ENCODE results near the gene CFAP141. TPM values are rescaled to one million over a fixed set of nuclear protein-coding genes. Genes with fewer than 3 reads are reported as not detected.

Gene CFAP141
- total RNA-seq, 6 experiments from 2014 or later = not detected

GRCh38 chr1:154221278-154222001, 15.3 kb upstream of the CFAP141 start:
- Histone ChIP-seq H3K27ac (peak overlapping the region; percentile 90 to 99 (median 95)), H3K27me3 (no peaks in the 10 kb centered on the region), H3K4me1 (peaks cover 0 to 45% (median 18%) of the 10 kb centered on the region in 4 donors), H3K4me3 (peak overlapping the region; percentile 73 to 81 (median 80)), H3K9me3 (no peaks in the 10 kb centered on the region), H3K36me3 (peaks cover 0 to 40% (median 5%) of the 10 kb centered on the region in 4 donors)
- TF ChIP-seq POLR2A (IDR thresholded peaks at IDR 0.05) = no peak
- ATAC-seq (peak; percentile 19 to 54 (median 38)), DNase-seq (peak; percentile 63 to 76 (median 64))
- intact Hi-C loops (cut with DNase I) = no loop called here
- WGBS (ENCODE audit: insufficient coverage, low coverage, low lambda C conversion rate, missing lambda C conversion rate) = 0% methylated on average over 5 of the region's 28 CpGs

- peak overlapping the region; percentile 90 to 99 (median 95) for H3K27ac ChIP-seq
- WGBS (ENCODE audit: insufficient coverage, low coverage, low lambda C conversion rate, missing lambda C conversion rate) = 0% methylated on average over 7 of the region's 33 CpGs
- H3K36me3 ChIP-seq = peaks cover 0 to 36% (median 5%) of the 10 kb centered on the region in 4 donors
- H3K4me3 ChIP-seq = peak overlapping the region; percentile 73 to 81 (median 80)
- H3K9me3 ChIP-seq = no peaks in the 10 kb centered on the region
- no peaks in the 10 kb centered on the region for H3K27me3 ChIP-seq
- intact Hi-C loops (cut with DNase I) = no loop called here
- TF ChIP-seq CTCF (IDR thresholded peaks at IDR 0.05) (no peak), POLR2A (IDR thresholded peaks at IDR 0.05) (peak; percentile 13)
- DNase-seq (no peak), ATAC-seq (no peak)
- peaks cover 0 to 46% (median 18%) of the 10 kb centered on the region in 4 donors for H3K4me1 ChIP-seq
Observed at GRCh38 chr1:154220970-154221277, 14.8 kb upstream of the CFAP141 start.

- TF ChIP-seq CTCF (IDR thresholded peaks at IDR 0.05) (no peak), POLR2A (IDR thresholded peaks at IDR 0.05) (peak; percentile 79)
- ATAC-seq (peak; percentile 91 to 96 (median 94)), DNase-seq (peak; percentile 99 to 100 (median 99))
- Histone ChIP-seq H3K4me1 (peaks cover 0 to 45% (median 18%) of the 10 kb centered on the region in 4 donors), H3K36me3 (peaks cover 0 to 31% (median 3%) of the 10 kb centered on the region in 4 donors), H3K27ac (peak within 1 kb of the TSS; percentile 94 to 99 (median 99)), H3K4me3 (peak within 1 kb of the TSS; percentile 73 to 81 (median 80)), H3K27me3 (no peaks in the 10 kb centered on the region), H3K9me3 (no peaks in the 10 kb centered on the region)
- intact Hi-C loops (cut with DNase I) = no loop called here
- WGBS (ENCODE audit: insufficient coverage, low coverage, low lambda C conversion rate, missing lambda C conversion rate) = 1% methylated on average over 42 of the region's 73 CpGs
Observed at GRCh38 chr1:154220071-154220969, 14.2 kb upstream of the CFAP141 start, which contains the start of gene UBAP2L. TSS of gene UBAP2L (plus strand) at chr1:154220955. CDS start at chr1:154225124, 4,169 bp downstream.

GRCh38 chr1:154219541-154219940, 13.4 kb upstream of the CFAP141 start:
- H3K36me3 ChIP-seq = peaks cover 0 to 25% (median 2%) of the 10 kb centered on the region in 4 donors
- intact Hi-C loops (cut with DNase I) = no loop called here
- H3K9me3 ChIP-seq = no peaks in the 10 kb centered on the region
- peak in 2 of 3 donors; percentile 29 to 53 for DNase-seq
- peak overlapping the region; percentile 71 to 80 (median 78) for H3K4me3 ChIP-seq
- H3K4me1 ChIP-seq = peaks cover 0 to 37% (median 17%) of the 10 kb centered on the region in 4 donors
- peak overlapping the region; percentile 94 to 99 (median 99) for H3K27ac ChIP-seq
- ATAC-seq = peak in 2 of 4 donors; percentile 12 to 18
- H3K27me3 ChIP-seq = no peaks in the 10 kb centered on the region
- WGBS (ENCODE audit: insufficient coverage, low coverage, low lambda C conversion rate, missing lambda C conversion rate) = 9% methylated on average over 5 of the region's 5 CpGs
- TF ChIP-seq CTCF (IDR thresholded peaks at IDR 0.05) = peak in 1 of 4 donors; percentile 6
- TF ChIP-seq POLR2A (IDR thresholded peaks at IDR 0.05) = no peak

Measured in right lobe of liver (tissue), 6 donors.